HEK293 (cell line): ENCODE results near the gene BAZ2B.

Source experiments
- CTCF ChIA-PET: fragments of 350-600 bp; formaldehyde crosslinking; extraction: SDS; loops from one replicate; lab custom pipeline; 2021; ENCODE audit warnings: antibody characterized with exemption; lab: Yijun Ruan, JAX
- POLR2A ChIA-PET: fragments of 300-600 bp; formaldehyde crosslinking; extraction: SDS; loops from one replicate; lab custom pipeline; 2020; ENCODE audit warnings: antibody characterized with exemption, inconsistent platforms; lab: Yijun Ruan, JAX
- H3K27ac ChIP-seq: fragments of 200-500 bp; sonication (Bioruptor generic); 2 replicates; pipeline ENCODE4 v1.5.1; 2014; ENCODE audit warnings: low read depth, low read length, control low read depth, inconsistent platforms; ENCODE audit errors: extremely low read depth
- H3K36me3 ChIP-seq, 2 experiments: fragments of 200-500 bp in 1 of 2; sonication (Bioruptor generic) in 1 of 2; 1 replicate in 1 of 2; 2 replicates in 1 of 2; pipeline ENCODE4 v1.5.1; 2014 to 2017; ENCODE audit warnings: inconsistent platforms in 2 of 2, low read length in 2 of 2; ENCODE audit not compliant: control insufficient read depth in 2 of 2, insufficient read depth in 1 of 2
- H3K4me1 ChIP-seq: fragments of 200-500 bp; sonication (Bioruptor generic); 2 replicates; pipeline ENCODE4 v1.5.1; 2014; ENCODE audit warnings: mild to moderate bottlenecking, low read length, inconsistent platforms; ENCODE audit not compliant: control insufficient read depth, insufficient read depth
- H3K4me3 ChIP-seq: 2 replicates; pipeline ENCODE4 v1.5.1; 2011; ENCODE audit warnings: low read depth, mild to moderate bottlenecking, control low read depth, low read length, moderate library complexity
- H3K9me3 ChIP-seq: fragments of 200-500 bp; sonication (Bioruptor generic); 2 replicates; pipeline ENCODE4 v1.5.1; 2014; ENCODE audit warnings: low read depth, low read length, inconsistent platforms; ENCODE audit not compliant: control insufficient read depth, insufficient read depth
- BCL6B ChIP-seq: fragments of 450-650 bp; formaldehyde crosslinking; IDR thresholded peaks from 2 replicates; pipeline ENCODE4 v1.5.1; 2017; ENCODE audit warnings: missing biosample characterization, missing genetic modification characterization
- CTCF ChIP-seq: fragments of 450-650 bp; formaldehyde crosslinking; IDR thresholded peaks from 2 replicates; pipeline ENCODE4 v1.5.1; 2016; ENCODE audit warnings: missing biosample characterization, missing genetic modification characterization
- EGR2 ChIP-seq: fragments of 450-650 bp; formaldehyde crosslinking; IDR thresholded peaks from 2 replicates; pipeline ENCODE4 v1.5.1; 2016; ENCODE audit warnings: low read depth, missing biosample characterization, missing genetic modification characterization
- FEZF1 ChIP-seq: fragments of 450-650 bp; formaldehyde crosslinking; IDR thresholded peaks from 2 replicates; pipeline ENCODE4 v1.5.1; 2016; ENCODE audit warnings: missing biosample characterization, missing genetic modification characterization
- GLI2 ChIP-seq: fragments of 450-650 bp; formaldehyde crosslinking; IDR thresholded peaks from 2 replicates; pipeline ENCODE4; 2017; ENCODE audit warnings: missing biosample characterization, missing genetic modification characterization, low read depth, borderline replicate concordance
- HOXD13 ChIP-seq: sonication (generic); formaldehyde crosslinking; IDR thresholded peaks from 2 replicates; pipeline ENCODE4 v1.8.0; 2022; ENCODE audit warnings: missing genetic modification reagents, borderline replicate concordance
- IKZF3 ChIP-seq: fragments of 450-650 bp; IDR thresholded peaks from 2 replicates; pipeline ENCODE4 v1.5.0; 2018; ENCODE audit warnings: missing biosample characterization, mild to moderate bottlenecking, missing genetic modification characterization, moderate library complexity
- OVOL3 ChIP-seq: fragments of 450-650 bp; formaldehyde crosslinking; IDR thresholded peaks from 2 replicates; pipeline ENCODE4 v1.5.1; 2016; ENCODE audit warnings: missing biosample characterization, missing genetic modification characterization
- PRDM1 ChIP-seq: fragments of 450-650 bp; formaldehyde crosslinking; IDR thresholded peaks from 2 replicates; pipeline ENCODE4; 2016; ENCODE audit warnings: missing biosample characterization, missing genetic modification characterization
- SCRT2 ChIP-seq: fragments of 450-650 bp; formaldehyde crosslinking; IDR thresholded peaks from 2 replicates; pipeline ENCODE4 v1.5.1; 2016; ENCODE audit warnings: missing biosample characterization, missing genetic modification characterization
- SETDB1 ChIP-seq: IDR thresholded peaks from one replicate; pipeline ENCODE4 v1.6.1; 2017; ENCODE audit warnings: mild to moderate bottlenecking, low read length, moderate library complexity, mixed read lengths; ENCODE audit not compliant: insufficient read length
- SP7 ChIP-seq: fragments of 450-650 bp; formaldehyde crosslinking; IDR thresholded peaks from 2 replicates; pipeline ENCODE4 v1.5.1; 2016; ENCODE audit warnings: missing biosample characterization, missing genetic modification characterization
- ZBTB17 ChIP-seq: fragments of 450-650 bp; formaldehyde crosslinking; IDR thresholded peaks from 2 replicates; pipeline ENCODE4 v1.5.1; 2016; ENCODE audit warnings: missing biosample characterization, missing genetic modification characterization
- ZNF157 ChIP-seq: fragments of 450-650 bp; formaldehyde crosslinking; IDR thresholded peaks from 2 replicates; pipeline ENCODE4 v1.5.1; 2016; ENCODE audit warnings: missing biosample characterization, missing genetic modification characterization
- ZNF211 ChIP-seq: fragments of 450-650 bp; formaldehyde crosslinking; IDR thresholded peaks from 2 replicates; pipeline ENCODE4 v1.5.1; 2016; ENCODE audit warnings: low read depth, missing biosample characterization, missing genetic modification characterization
- ZNF223 ChIP-seq: fragments of 450-650 bp; formaldehyde crosslinking; IDR thresholded peaks from 2 replicates; pipeline ENCODE4 v1.5.1; 2016; ENCODE audit warnings: missing biosample characterization, missing genetic modification characterization
- ZNF23 ChIP-seq: fragments of 450-650 bp; formaldehyde crosslinking; IDR thresholded peaks from 2 replicates; pipeline ENCODE4 v1.5.1; 2016; ENCODE audit warnings: missing biosample characterization, missing genetic modification characterization, borderline replicate concordance
- ZNF302 ChIP-seq: fragments of 450-650 bp; formaldehyde crosslinking; IDR thresholded peaks from 2 replicates; pipeline ENCODE4 v1.5.1; 2016; ENCODE audit warnings: missing biosample characterization, missing genetic modification characterization, low read depth
- ZNF311 ChIP-seq: fragments of 450-650 bp; formaldehyde crosslinking; IDR thresholded peaks from 2 replicates; pipeline ENCODE4 v1.5.1; 2017; ENCODE audit warnings: missing biosample characterization, missing genetic modification characterization, borderline replicate concordance
- ZNF341 ChIP-seq: fragments of 450-650 bp; formaldehyde crosslinking; IDR thresholded peaks from 2 replicates; pipeline ENCODE4; 2016; ENCODE audit warnings: low read depth, missing biosample characterization, missing genetic modification characterization
- ZNF366 ChIP-seq: fragments of 450-650 bp; formaldehyde crosslinking; conservative IDR thresholded peaks from 2 replicates; pipeline ENCODE4 v1.5.1; 2016; ENCODE audit warnings: missing biosample characterization, missing genetic modification characterization
- ZNF398 ChIP-seq: fragments of 450-650 bp; formaldehyde crosslinking; IDR thresholded peaks from 2 replicates; pipeline ENCODE4 v1.5.1; 2017; ENCODE audit warnings: missing biosample characterization, missing genetic modification characterization
- ZNF404 ChIP-seq: fragments of 450-650 bp; formaldehyde crosslinking; IDR thresholded peaks from 2 replicates; pipeline ENCODE4 v1.5.1; 2017; ENCODE audit warnings: missing biosample characterization, missing genetic modification characterization
- ZNF544 ChIP-seq: fragments of 450-650 bp; formaldehyde crosslinking; IDR thresholded peaks from 2 replicates; pipeline ENCODE4 v1.5.0; 2017; ENCODE audit warnings: missing biosample characterization, missing genetic modification characterization
- ZNF571 ChIP-seq: fragments of 450-650 bp; formaldehyde crosslinking; IDR thresholded peaks from 2 replicates; pipeline ENCODE4 v1.5.0; 2017; ENCODE audit warnings: missing biosample characterization, missing genetic modification characterization
- ZNF658 ChIP-seq: fragments of 450-650 bp; formaldehyde crosslinking; IDR thresholded peaks from 2 replicates; pipeline ENCODE4; 2016; ENCODE audit warnings: missing biosample characterization, missing genetic modification characterization

Gene BAZ2B

GRCh38 chr2:159600752-159601151 lies 15.6 kb downstream of the BAZ2B start:
- CTCF ChIA-PET, result no interaction called here
- H3K4me1 ChIP-seq, result no peaks in the 10 kb centered on the region
- POLR2A ChIA-PET, result interaction anchor here (1.0 kb wide), 1 partner anchor 9 kb away, joined by 3 read pairs; no protein-coding TSS in a partner anchor
- no peak overlapping the region for H3K27ac ChIP-seq
- no peak for TF ChIP-seq ZNF404 (tag by site-specific recombination)
- TF ChIP-seq BCL6B (tag by site-specific recombination), result no peak
- TF ChIP-seq ZNF223 (tag by site-specific recombination), result no peak
- no peak for TF ChIP-seq ZNF658 (tag by site-specific recombination)
- TF ChIP-seq PRDM1, result peak; percentile 89
- TF ChIP-seq ZNF571 (tag by site-specific recombination), result no peak
- TF ChIP-seq ZNF366 (tag by site-specific recombination), result 0 out of 2 replicates have a peak, but pooled peaks have one; percentile 23
- no peak for TF ChIP-seq HOXD13 (CRISPR knock-in tag)
- TF ChIP-seq SP7 (tag by site-specific recombination), result peak; percentile 53
- TF ChIP-seq ZBTB17, result 0 out of 2 replicates have a peak, but pooled peaks have one; percentile 17
- no peak for TF ChIP-seq GLI2 (tag by site-specific recombination)
- TF ChIP-seq ZNF23, result no peak
- no peak for TF ChIP-seq CTCF (tag by site-specific recombination)
- TF ChIP-seq ZNF398, result 0 out of 2 replicates have a peak, but pooled peaks have one; percentile 18
- TF ChIP-seq, all 188 proteins: peak for 5
- H3K36me3 ChIP-seq, result no peaks in the 10 kb centered on the region
- H3K9me3 ChIP-seq, result no peaks in the 10 kb centered on the region
- no peak overlapping the region for H3K4me3 ChIP-seq

- ChIA-PET CTCF (no interaction called here), POLR2A (interaction anchor here (1.1 to 1.3 kb wide), 2 partner anchors 9 to 116 kb away, joined by 3 to 7 read pairs; no protein-coding TSS in a partner anchor)
- TF ChIP-seq SCRT2 (no peak), ZNF544 (tag by site-specific recombination) (no peak), OVOL3 (tag by site-specific recombination) (no peak), ZNF341 (tag by site-specific recombination) (no peak), ZNF302 (tag by site-specific recombination) (no peak), FEZF1 (tag by site-specific recombination) (no peak), EGR2 (tag by site-specific recombination) (no peak), ZNF157 (no peak), IKZF3 (tag by site-specific recombination) (no peak), SETDB1 (no peak), ZNF211 (tag by site-specific recombination) (no peak), ZNF311 (no peak)
- H3K4me3 ChIP-seq, result no peak overlapping the region
- H3K36me3 ChIP-seq, result no peaks in the 10 kb centered on the region
- H3K4me1 ChIP-seq, result peaks cover 10% of the 10 kb centered on the region
- no peaks in the 10 kb centered on the region for H3K9me3 ChIP-seq
- H3K27ac ChIP-seq, result no peak overlapping the region
These were observed 20.8 kb downstream of the BAZ2B start for GRCh38 chr2:159595410-159596046.
